Measurements from ENCODE around the gene ZNF680.

GRCh38 chr7:64574540-64575099 is 11.7 kb upstream of the ZNF680 start:
- TF ChIP-seq, protein P1, sequence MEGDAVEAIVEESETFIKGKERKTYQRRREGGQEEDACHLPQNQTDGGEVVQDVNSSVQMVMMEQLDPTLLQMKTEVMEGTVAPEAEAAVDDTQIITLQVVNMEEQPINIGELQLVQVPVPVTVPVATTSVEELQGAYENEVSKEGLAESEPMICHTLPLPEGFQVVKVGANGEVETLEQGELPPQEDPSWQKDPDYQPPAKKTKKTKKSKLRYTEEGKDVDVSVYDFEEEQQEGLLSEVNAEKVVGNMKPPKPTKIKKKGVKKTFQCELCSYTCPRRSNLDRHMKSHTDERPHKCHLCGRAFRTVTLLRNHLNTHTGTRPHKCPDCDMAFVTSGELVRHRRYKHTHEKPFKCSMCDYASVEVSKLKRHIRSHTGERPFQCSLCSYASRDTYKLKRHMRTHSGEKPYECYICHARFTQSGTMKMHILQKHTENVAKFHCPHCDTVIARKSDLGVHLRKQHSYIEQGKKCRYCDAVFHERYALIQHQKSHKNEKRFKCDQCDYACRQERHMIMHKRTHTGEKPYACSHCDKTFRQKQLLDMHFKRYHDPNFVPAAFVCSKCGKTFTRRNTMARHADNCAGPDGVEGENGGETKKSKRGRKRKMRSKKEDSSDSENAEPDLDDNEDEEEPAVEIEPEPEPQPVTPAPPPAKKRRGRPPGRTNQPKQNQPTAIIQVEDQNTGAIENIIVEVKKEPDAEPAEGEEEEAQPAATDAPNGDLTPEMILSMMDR (IDR thresholded peaks at IDR 0.05): no peak
- no peak for TF ChIP-seq POLR2A (IDR thresholded peaks at IDR 0.05)

Measured in body of pancreas (tissue), 4 donors.